Lung (tissue), 12 donors: Measurements from ENCODE around the gene NKIRAS2. TPM values are rescaled to one million over a fixed set of nuclear protein-coding genes. Genes with fewer than 3 reads are reported as not detected.
"Not testable (repeated sequence)": the region's sequence is repeated elsewhere in the genome, so short reads cannot be mapped to it uniquely, and the experiment has no call there.

Experiments used
- ATAC-seq: fragments of 200-7000 bp; cut with Tn5 transposase; one replicate; pipeline ENCODE4 v1.9.1; 2020; ENCODE audit warnings: moderate number of reproducible peaks; ENCODE audit not compliant: insufficient read depth, low FRiP score
- DNase-seq, 3 donors: peaks; one replicate each; pipeline ENCODE4 v3.0.0-alpha.2; 2013 to 2017
- H3K27ac ChIP-seq, 2 donors: one replicate each; pipeline ENCODE4 v1.5.1; 2013; ENCODE audit warnings: mild to moderate bottlenecking in 2 of 2, moderate library complexity in 2 of 2, control low read depth in 1 of 2, inconsistent platforms in 1 of 2, low read depth in 1 of 2, low read length in 1 of 2
- H3K27me3 ChIP-seq, 3 donors: one replicate each; pipeline ENCODE4 v1.5.1; 2013; ENCODE audit warnings: low read length in 2 of 3; ENCODE audit not compliant: control insufficient read depth in 3 of 3, insufficient read depth in 3 of 3
- H3K36me3 ChIP-seq, 4 donors: one replicate each; pipeline ENCODE4 v1.5.1; 2013; ENCODE audit warnings: low read length in 4 of 4, mild to moderate bottlenecking in 1 of 4, moderate library complexity in 1 of 4; ENCODE audit not compliant: control insufficient read depth in 4 of 4, insufficient read depth in 4 of 4
- H3K4me1 ChIP-seq, 5 donors: one replicate each; pipeline ENCODE4 v1.5.1; 2013; ENCODE audit warnings: low read length in 5 of 5, mild to moderate bottlenecking in 2 of 5, moderate library complexity in 1 of 5; ENCODE audit not compliant: control insufficient read depth in 5 of 5, insufficient read depth in 5 of 5
- H3K4me3 ChIP-seq: one replicate; pipeline ENCODE4 v1.5.1; 2013; ENCODE audit warnings: mild to moderate bottlenecking, control low read depth, moderate library complexity
- H3K9ac ChIP-seq, 2 donors: one replicate each; pipeline ENCODE4 v1.5.1; 2013; ENCODE audit warnings: low read length in 2 of 2, control low read depth in 1 of 2; ENCODE audit not compliant: insufficient read depth in 1 of 2
- H3K9me3 ChIP-seq, 4 donors: one replicate each; pipeline ENCODE4 v1.5.1; 2013; ENCODE audit warnings: low read length in 3 of 4, mild to moderate bottlenecking in 1 of 4, moderate library complexity in 1 of 4; ENCODE audit not compliant: control insufficient read depth in 4 of 4, insufficient read depth in 3 of 4
- CTCF ChIP-seq: IDR thresholded peaks from 2 replicates; pipeline ENCODE4 v1.5.1; 2012; ENCODE audit warnings: mild to moderate bottlenecking; ENCODE audit errors: control extremely low read depth, extremely low read depth
- WGBS, 2 donors: extraction: QIAGEN DNeasy Blood & Tissue Kit; methylation state at CpG; one replicate each; pipeline ENCODE4 v1.1.7; 2013; 5-methylcytosine and 5-hydroxymethylcytosine counted together
- polyA plus RNA-seq, 2 donors: library from polyadenylated mRNA; stranded (reverse); fragments of 200-250 nt; gene quantifications; one replicate each; pipeline ENCODE4 v1.2.1, GENCODE V29; 2013
- total RNA-seq, 2 donors: library from RNA; depleted of rRNA in 1 of 2; stranded (reverse); fragments of >200 nt in 1 of 2; gene quantifications; one replicate each; pipeline ENCODE4 v1.2.1, GENCODE V29; 2014 to 2021
- donor health status: control.
- donor health status: control.
- donor health status: Bipolar disorder and iron deficiency.
- donor health status: healthy.
- donor health status: DM: yes; HTN: yes; CAD: no.

The NKIRAS2 gene
- total and polyA plus RNA-seq, 4 donors: 29.2 to 44.2 (median 32.3) TPM

GRCh38 chr17:42010898-42011516 lies 8.9 kb upstream of the NKIRAS2 start:
- H3K27ac ChIP-seq: peak overlapping the region in 1 of 2 donors; percentile 36
- ATAC-seq (no peak), DNase-seq (no peak)
- no peaks in the 10 kb centered on the region for H3K9me3 ChIP-seq
- H3K9ac ChIP-seq: no peak overlapping the region
- no peak for TF ChIP-seq CTCF
- WGBS, 2 donors: 91 to 95% methylated on average over 3 of the region's 3 CpGs
- no peaks in the 10 kb centered on the region for H3K27me3 ChIP-seq
- no peak overlapping the region for H3K4me3 ChIP-seq
- peaks cover 0 to 6% (median 2%) of the 10 kb centered on the region in 4 donors for H3K36me3 ChIP-seq
- peaks cover 0 to 25% (median 5%) of the 10 kb centered on the region in 5 donors for H3K4me1 ChIP-seq

- not testable (repeated sequence) for DNase-seq, H3K27ac ChIP-seq, H3K9ac ChIP-seq, H3K36me3 ChIP-seq, ATAC-seq, H3K9me3 ChIP-seq, H3K27me3 ChIP-seq, H3K4me3 ChIP-seq
- WGBS, 2 donors: 84 to 93% methylated on average over 4 of the region's 4 CpGs
- H3K4me1 ChIP-seq: peaks cover 0 to 27% (median 4%) of the 10 kb centered on the region in 5 donors
These were observed 7.5 kb upstream of the NKIRAS2 start for GRCh38 chr17:42012363-42012762.

- not testable (repeated sequence) for ATAC-seq, H3K4me3 ChIP-seq, H3K9me3 ChIP-seq, H3K27ac ChIP-seq, DNase-seq, H3K27me3 ChIP-seq, H3K9ac ChIP-seq, H3K36me3 ChIP-seq
- H3K4me1 ChIP-seq: peaks cover 0 to 27% (median 7%) of the 10 kb centered on the region in 5 donors
- WGBS, 2 donors: 94 to 95% methylated on average over 12 of the region's 12 CpGs
These were observed 6.2 kb upstream of the NKIRAS2 start for GRCh38 chr17:42013740-42014139.

GRCh38 chr17:42016411-42016831 lies 3.5 kb upstream of the NKIRAS2 start:
- H3K27ac ChIP-seq: peak overlapping the region; percentile 78 to 92
- ATAC-seq (no peak), DNase-seq (peak; percentile 42 to 51 (median 47))
- peak overlapping the region; percentile 98 for H3K4me3 ChIP-seq
- no peak for TF ChIP-seq CTCF
- H3K27me3 ChIP-seq: no peaks in the 10 kb centered on the region
- no peaks in the 10 kb centered on the region for H3K9me3 ChIP-seq
- WGBS, 2 donors: 3 to 8% methylated on average over 12 of the region's 12 CpGs
- peaks cover 0 to 9% (median 2%) of the 10 kb centered on the region in 4 donors for H3K36me3 ChIP-seq
- peak overlapping the region; percentile 92 to 97 for H3K9ac ChIP-seq
- peaks cover 0 to 28% (median 11%) of the 10 kb centered on the region in 5 donors for H3K4me1 ChIP-seq
